ENCODE data around the gene BCOR.

BCOR gene

GRCh38 chrX:40085102-40085551 is 12.6 kb downstream of the BCOR start:
- Histone ChIP-seq H3K4me3 (ENCODE audit: low read depth, low read length) (no peak overlapping the region), H3K36me3 (peaks cover 26% of the 10 kb centered on the region), H3K9me3 (ENCODE audit: severe bottlenecking) (no peaks in the 10 kb centered on the region), H3K27me3 (ENCODE audit: insufficient read depth, low read depth, severe bottlenecking) (peaks cover 87% of the 10 kb centered on the region), H3K27ac (peak overlapping the region; percentile 20; the same call in 1 of the 2 replicates)
- no peak for DNase-seq
- TF ChIP-seq CTCF (IDR thresholded peaks at IDR 0.05; ENCODE audit: low read depth, low read length) = no peak

GRCh38 chrX:40084471-40085101 is 13.2 kb downstream of the BCOR start:
- no peak for TF ChIP-seq CTCF (IDR thresholded peaks at IDR 0.05; ENCODE audit: low read depth, low read length)
- Histone ChIP-seq H3K27me3 (ENCODE audit: insufficient read depth, low read depth, severe bottlenecking) (peaks cover 89% of the 10 kb centered on the region), H3K4me3 (ENCODE audit: low read depth, low read length) (no peak overlapping the region), H3K27ac (peak overlapping the region; percentile 20), H3K9me3 (ENCODE audit: severe bottlenecking) (no peaks in the 10 kb centered on the region), H3K36me3 (peaks cover 26% of the 10 kb centered on the region)
- DNase-seq = no peak

- TF ChIP-seq CTCF (IDR thresholded peaks at IDR 0.05; ENCODE audit: low read depth, low read length) = no peak
- peaks cover 86% of the 10 kb centered on the region for H3K27me3 ChIP-seq (ENCODE audit: insufficient read depth, low read depth, severe bottlenecking)
- no peaks in the 10 kb centered on the region for H3K9me3 ChIP-seq (ENCODE audit: severe bottlenecking)
- peak overlapping the region; percentile 23; the same call in 1 of the 2 replicates for H3K4me3 ChIP-seq (ENCODE audit: low read depth, low read length)
- H3K36me3 ChIP-seq = peaks cover 32% of the 10 kb centered on the region
- DNase-seq = no peak
- peak overlapping the region; percentile 22 for H3K27ac ChIP-seq
Observed at GRCh38 chrX:40083979-40084359, 13.8 kb downstream of the BCOR start.

GRCh38 chrX:40083120-40083978 is 14.4 kb downstream of the BCOR start:
- no peaks in the 10 kb centered on the region for H3K9me3 ChIP-seq (ENCODE audit: severe bottlenecking)
- TF ChIP-seq CTCF (IDR thresholded peaks at IDR 0.05; ENCODE audit: low read depth, low read length) = no peak
- H3K27ac ChIP-seq = peak overlapping the region; percentile 22
- peaks cover 34% of the 10 kb centered on the region for H3K36me3 ChIP-seq
- peaks cover 82% of the 10 kb centered on the region for H3K27me3 ChIP-seq (ENCODE audit: insufficient read depth, low read depth, severe bottlenecking)
- DNase-seq = peak; percentile 23
- H3K4me3 ChIP-seq (ENCODE audit: low read depth, low read length) = peak overlapping the region; percentile 23

GRCh38 chrX:40082447-40083119 is 15.2 kb downstream of the BCOR start:
- Histone ChIP-seq H3K9me3 (ENCODE audit: severe bottlenecking) (no peaks in the 10 kb centered on the region), H3K27me3 (ENCODE audit: insufficient read depth, low read depth, severe bottlenecking) (peaks cover 83% of the 10 kb centered on the region), H3K4me3 (ENCODE audit: low read depth, low read length) (no peak overlapping the region), H3K27ac (no peak overlapping the region), H3K36me3 (peaks cover 42% of the 10 kb centered on the region)
- no peak for DNase-seq
- TF ChIP-seq CTCF (IDR thresholded peaks at IDR 0.05; ENCODE audit: low read depth, low read length) = no peak

Data from WERI-Rb-1 (cell line).